Endothelial cell of umbilical vein (primary cell): Measurements from ENCODE around the gene GSTA5. TPM values are rescaled to one million over a fixed set of nuclear protein-coding genes. Genes with fewer than 3 reads are reported as not detected.

Source experiments
- BruUV-seq: library from RNA; stranded (reverse); fragments of 400-500 nt; replicated peaks from 2 replicates; lab custom pipeline; 2021; lab: Mats Ljungman, UMichigan
- CTCF ChIA-PET: fragments of 300-600, 350-600 bp; sonication (Branson Sonifier 250); formaldehyde crosslinking; loops from one replicate; lab custom pipeline; 2021; ENCODE audit warnings: antibody characterized with exemption, inconsistent platforms; lab: Charles Lee
- POLR2A ChIA-PET: fragments of 300-600, 350-600 bp; sonication (Branson Sonifier 250); formaldehyde crosslinking; loops from one replicate; lab custom pipeline; 2021; ENCODE audit warnings: antibody characterized with exemption, inconsistent platforms; lab: Charles Lee
- DNase-seq: peaks from one replicate; pipeline ENCODE4 v3.0.0-alpha.2; 2011; ENCODE audit warnings: low read depth, low spot score
- FAIRE-seq: peaks from 2 replicates; lab custom pipeline; 2011; peaks lifted over from hg19 to GRCh38; lab: Jason Lieb, UNC
- H2AFZ ChIP-seq: 2 replicates; pipeline ENCODE4 v1.6.0; 2012; ENCODE audit warnings: low read depth, low read length, control low read depth, inconsistent platforms
- H3K27ac ChIP-seq: 2 replicates; pipeline ENCODE4 v1.5.1; 2011; ENCODE audit warnings: low read depth, mild to moderate bottlenecking, control low read depth, low read length, moderate library complexity; ENCODE audit not compliant: insufficient read depth
- H3K27me3 ChIP-seq, 2 experiments: 2 replicates each; pipeline versions ENCODE4 v1.6.0 to v1.6.1; 2011; ENCODE audit warnings: low read length in 2 of 2, mixed read lengths in 1 of 2; ENCODE audit not compliant: control insufficient read depth in 2 of 2, insufficient read depth in 2 of 2
- H3K36me3 ChIP-seq, 2 experiments: 2 replicates in 1 of 2; 3 replicates in 1 of 2; pipeline ENCODE4 v1.5.1; 2011; ENCODE audit warnings: low read length in 2 of 2, mild to moderate bottlenecking in 1 of 2, moderate library complexity in 1 of 2; ENCODE audit not compliant: control insufficient read depth in 2 of 2, insufficient read depth in 2 of 2; ENCODE audit errors: extremely low read depth in 1 of 2
- H3K4me1 ChIP-seq: 3 replicates; pipeline ENCODE4 v1.5.1; 2011; ENCODE audit warnings: mild to moderate bottlenecking, low read length; ENCODE audit not compliant: control insufficient read depth, insufficient read depth; ENCODE audit errors: extremely low read depth
- H3K4me2 ChIP-seq: 2 replicates; pipeline ENCODE4 v1.6.1; 2011; ENCODE audit warnings: low read length, control low read depth, mixed read lengths; ENCODE audit not compliant: insufficient read depth
- H3K4me3 ChIP-seq, 3 experiments: fragments of 200-600 bp in 1 of 3; sonication (generic), shearing (Covaris generic) in 1 of 3; replicated peaks in 1 of 3; 2 replicates each; pipeline ENCODE4 v1.5.1; 2011 to 2016; ENCODE audit warnings: control low read depth in 3 of 3, low read length in 3 of 3, mild to moderate bottlenecking in 2 of 3, inconsistent platforms in 1 of 3, low read depth in 1 of 3, moderate library complexity in 1 of 3; ENCODE audit not compliant: insufficient read depth in 1 of 3
- H3K79me2 ChIP-seq: 2 replicates; pipeline ENCODE4 v1.6.0; 2012; ENCODE audit warnings: low read length, inconsistent platforms; ENCODE audit not compliant: control insufficient read depth, insufficient read depth
- H3K9ac ChIP-seq: replicated peaks from 2 replicates; pipeline ENCODE3; 2011; ENCODE audit warnings: low read length, control low read depth; ENCODE audit not compliant: insufficient read depth; ENCODE audit errors: extremely low read depth
- H3K9me1 ChIP-seq: replicated peaks from 3 replicates; pipeline ENCODE4 v1.6.0; 2011; ENCODE audit warnings: mild to moderate bottlenecking, low read length; ENCODE audit not compliant: control insufficient read depth, insufficient read depth; ENCODE audit errors: extremely low read depth
- H3K9me3 ChIP-seq: replicated peaks from 2 replicates; pipeline ENCODE4 v1.5.1; 2012; ENCODE audit warnings: low read length, inconsistent platforms; ENCODE audit not compliant: control insufficient read depth, insufficient read depth
- H4K20me1 ChIP-seq: replicated peaks from 2 replicates; pipeline ENCODE3; 2011; ENCODE audit warnings: mild to moderate bottlenecking, low read length; ENCODE audit not compliant: control insufficient read depth, insufficient read depth; ENCODE audit errors: extremely low read depth
- CTCF ChIP-seq, 2 donors: IDR thresholded peaks; 1 replicate in 1 of 2; 2 replicates in 1 of 2; pipeline ENCODE4 v1.5.1; 2011; ENCODE audit warnings: low read length in 2 of 2, mild to moderate bottlenecking in 2 of 2, moderate library complexity in 2 of 2, control low read depth in 1 of 2, inconsistent platforms in 1 of 2, low read depth in 1 of 2; ENCODE audit not compliant: insufficient read depth in 1 of 2; ENCODE audit errors: extremely low read depth in 1 of 2
- EZH2 ChIP-seq: IDR thresholded peaks from 2 replicates; pipeline ENCODE4 v1.6.1; 2012; ENCODE audit warnings: borderline replicate concordance, low read depth, mild to moderate bottlenecking, moderate library complexity, low read length, inconsistent platforms; ENCODE audit not compliant: severe bottlenecking
- FOS ChIP-seq: IDR thresholded peaks from 2 replicates; pipeline ENCODE4 v1.6.1; 2011; ENCODE audit warnings: mild to moderate bottlenecking, low read length, moderate library complexity, borderline replicate concordance; ENCODE audit not compliant: insufficient read depth
- GATA2 ChIP-seq: IDR thresholded peaks from 2 replicates; pipeline ENCODE4 v1.7.0; 2011; ENCODE audit warnings: low read depth, mild to moderate bottlenecking, moderate library complexity, mixed read lengths, low read length; ENCODE audit not compliant: insufficient read length, insufficient read depth
- JUN ChIP-seq: IDR thresholded peaks from 2 replicates; pipeline ENCODE4 v1.6.1; 2011; ENCODE audit warnings: borderline replicate concordance, low read depth; ENCODE audit not compliant: insufficient read length, insufficient read depth
- MAX ChIP-seq: IDR thresholded peaks from 2 replicates; pipeline ENCODE4 v1.6.1; 2011; ENCODE audit not compliant: insufficient read depth, insufficient read length
- MYC ChIP-seq: IDR thresholded peaks from one replicate; pipeline ENCODE4 v1.6.1; 2011; ENCODE audit warnings: mild to moderate bottlenecking, low read depth, low read length
- POLR2A ChIP-seq: IDR thresholded peaks from 2 replicates; pipeline ENCODE4 v1.6.1; 2012; ENCODE audit warnings: low read depth, mild to moderate bottlenecking, control low read depth, low read length
- POLR2AphosphoS5 ChIP-seq: IDR thresholded peaks from 2 replicates; pipeline ENCODE4 v1.6.1; 2012; ENCODE audit warnings: low read depth, mild to moderate bottlenecking, control low read depth, low read length, moderate library complexity; ENCODE audit not compliant: insufficient read depth
- dilution Hi-C: fragments of 300-500 bp; cut with MboI; formaldehyde crosslinking; loops from one replicate; pipeline ENCODE4 v1.15.0; 2019; ENCODE audit warnings: low sequenced_read_pairs; ENCODE audit not compliant: extremely low pct_ligation_motif_present
- intact Hi-C: fragments of 100-400 bp; cut with micrococcal nuclease; formaldehyde crosslinking; loops from one replicate; pipeline ENCODE4 v1.10.0; 2022
- polyA plus RNA-seq, 4 experiments: library from polyadenylated mRNA; depleted of rRNA in 3 of 4; stranded (reverse) in 3 of 4; unstranded in 1 of 4; fragments of >200 nt; gene quantifications; 2 replicates each; pipeline versions ENCODE4 v1.2.1 to v1.2.3, GENCODE V29; 2011 to 2012; ENCODE audit warnings: missing spikeins in 1 of 4
- total RNA-seq: library from RNA; stranded (reverse); gene quantifications from 2 replicates; pipeline ENCODE4 v1.2.3, GENCODE V29; 2021

The GSTA5 gene
- total and polyA plus RNA-seq, 2 donors (not counting 3 experiments of a cell fraction or from before 2014, with no cell fraction given): not detected

GRCh38 chr6:52820198-52820597 lies 20.4 kb downstream of the GSTA5 start:
- H3K4me1 ChIP-seq: no peaks in the 10 kb centered on the region
- dilution Hi-C loops (no loop called here), intact Hi-C loops (no loop called here)
- TF ChIP-seq MYC: no peak
- no peak for TF ChIP-seq CTCF (IDR thresholded peaks at IDR 0.05; ENCODE audit: extremely low read depth in 1 of 2, insufficient read depth in 1 of 2, low read depth in 1 of 2, low read length in 2 of 2)
- no peak for TF ChIP-seq FOS
- no peak for TF ChIP-seq GATA2
- TF ChIP-seq MAX: no peak
- no peak for TF ChIP-seq JUN
- no peak for TF ChIP-seq EZH2
- TF ChIP-seq POLR2AphosphoS5: no peak
- TF ChIP-seq POLR2A: no peak
- no peak for DNase-seq
- no peaks in the 10 kb centered on the region for H3K79me2 ChIP-seq
- H3K27ac ChIP-seq: no peak overlapping the region
- no peak overlapping the region for H3K4me2 ChIP-seq
- H3K27me3 ChIP-seq: peaks cover 0 to 3% of the 10 kb centered on the region in 2 experiments
- BruUV-seq: no TSS peak
- H3K4me3 ChIP-seq: no peak overlapping the region
- H3K36me3 ChIP-seq: no peaks in the 10 kb centered on the region
- ChIA-PET CTCF (no interaction called here), POLR2A (no interaction called here)
- no peak for FAIRE-seq
- H3K9me3 ChIP-seq: no peaks in the 10 kb centered on the region
- H3K9ac ChIP-seq: no peak overlapping the region
- H2AFZ ChIP-seq: no peak overlapping the region
- no peaks in the 10 kb centered on the region for H3K9me1 ChIP-seq
- H4K20me1 ChIP-seq: no peaks in the 10 kb centered on the region
